ENCODE results near the gene ACBD7. TPM values are rescaled to one million over a fixed set of nuclear protein-coding genes. Genes with fewer than 3 reads are reported as not detected.

Gene ACBD7
- total RNA-seq, 2 donors from 2014 or later: 3.7 to 8.5 TPM

GRCh38 chr10:15097011-15097812, 8.6 kb upstream of the ACBD7 start, which contains the start of gene RPP38:
RPP38 (plus strand) TSS chr10:15097355; CDS start chr10:15103315, 5,960 bp downstream.
- H3K4me1 ChIP-seq (ENCODE audit: control insufficient read depth, insufficient read depth, low read length): peaks cover 2% of the 10 kb centered on the region
- Mint-ChIP-seq H3K27me3 (ENCODE audit: insufficient read depth) (peaks cover 3% of the 10 kb centered on the region), H3K4me3 (peak within 1 kb of the TSS; percentile 90), H3K9me3 (no peaks in the 10 kb centered on the region), H3K27ac (peak within 1 kb of the TSS; percentile 95), H3K36me3 (ENCODE audit: low read depth) (peaks cover 17% of the 10 kb centered on the region), H3K4me1 (peaks cover 10% of the 10 kb centered on the region)
- peak; percentile 98 for DNase-seq
- H3K27me3 ChIP-seq (ENCODE audit: control insufficient read depth, insufficient read depth, low read length, poor library complexity, severe bottlenecking): no peaks in the 10 kb centered on the region
- H3K27ac ChIP-seq (ENCODE audit: low read depth, low read length): peak within 1 kb of the TSS; percentile 95
- TF ChIP-seq CTCF (conservative IDR thresholded peaks at IDR 0.05): no peak
- peak within 1 kb of the TSS; percentile 92 for H3K9ac ChIP-seq (ENCODE audit: extremely low read depth, low read length, poor library complexity, severe bottlenecking)
- H3K4me3 ChIP-seq (ENCODE audit: low read length): peak within 1 kb of the TSS; percentile 94
- peaks cover 21% of the 10 kb centered on the region for H3K36me3 ChIP-seq (ENCODE audit: control insufficient read depth, insufficient read depth, low read length)
- H3K9me3 ChIP-seq (ENCODE audit: control insufficient read depth, low read length): no peaks in the 10 kb centered on the region
- WGBS, 2 experiments (ENCODE audit: insufficient coverage in 1 of 2, insufficient read length in 1 of 2): 0% methylated on average over 26 to 84 of the region's 84 CpGs

GRCh38 chr10:15096661-15097010, 8.1 kb upstream of the ACBD7 start:
- no peak for TF ChIP-seq CTCF (conservative IDR thresholded peaks at IDR 0.05)
- H3K4me1 ChIP-seq (ENCODE audit: control insufficient read depth, insufficient read depth, low read length): peaks cover 2% of the 10 kb centered on the region
- H3K27ac ChIP-seq (ENCODE audit: low read depth, low read length): no peak overlapping the region
- H3K4me3 ChIP-seq (ENCODE audit: low read length): peak overlapping the region; percentile 94
- DNase-seq: no peak
- Mint-ChIP-seq H3K27ac (peak overlapping the region; percentile 76), H3K4me1 (peaks cover 10% of the 10 kb centered on the region), H3K4me3 (peak overlapping the region; percentile 90), H3K36me3 (ENCODE audit: low read depth) (peaks cover 12% of the 10 kb centered on the region), H3K9me3 (no peaks in the 10 kb centered on the region), H3K27me3 (ENCODE audit: insufficient read depth) (peaks cover 5% of the 10 kb centered on the region)
- WGBS, 2 experiments (ENCODE audit: insufficient coverage in 1 of 2, insufficient read length in 1 of 2): 0 to 2% methylated on average over 5 to 11 of the region's 11 CpGs
- H3K9me3 ChIP-seq (ENCODE audit: control insufficient read depth, low read length): no peaks in the 10 kb centered on the region
- H3K27me3 ChIP-seq (ENCODE audit: control insufficient read depth, insufficient read depth, low read length, poor library complexity, severe bottlenecking): no peaks in the 10 kb centered on the region
- H3K36me3 ChIP-seq (ENCODE audit: control insufficient read depth, insufficient read depth, low read length): peaks cover 16% of the 10 kb centered on the region
- peak overlapping the region; percentile 92 for H3K9ac ChIP-seq (ENCODE audit: extremely low read depth, low read length, poor library complexity, severe bottlenecking)

GRCh38 chr10:15092855-15093408, 4.4 kb upstream of the ACBD7 start:
- Histone ChIP-seq H3K4me3 (ENCODE audit: low read length) (no peak overlapping the region), H3K27me3 (ENCODE audit: control insufficient read depth, insufficient read depth, low read length, poor library complexity, severe bottlenecking) (no peaks in the 10 kb centered on the region), H3K4me1 (ENCODE audit: control insufficient read depth, insufficient read depth, low read length) (peaks cover 2% of the 10 kb centered on the region), H3K9me3 (ENCODE audit: control insufficient read depth, low read length) (no peaks in the 10 kb centered on the region), H3K27ac (ENCODE audit: low read depth, low read length) (no peak overlapping the region), H3K36me3 (ENCODE audit: control insufficient read depth, insufficient read depth, low read length) (no peaks in the 10 kb centered on the region), H3K9ac (ENCODE audit: extremely low read depth, low read length, poor library complexity, severe bottlenecking) (no peak overlapping the region)
- Mint-ChIP-seq H3K27ac (no peak overlapping the region), H3K9me3 (no peaks in the 10 kb centered on the region), H3K27me3 (ENCODE audit: insufficient read depth) (peaks cover 10% of the 10 kb centered on the region), H3K4me3 (no peak overlapping the region), H3K36me3 (ENCODE audit: low read depth) (no peaks in the 10 kb centered on the region), H3K4me1 (no peaks in the 10 kb centered on the region)
- no peak for TF ChIP-seq CTCF (conservative IDR thresholded peaks at IDR 0.05)
- DNase-seq: no peak
- 89 to 94% methylated on average over 9 to 16 of the region's 16 CpGs for WGBS, 2 experiments (ENCODE audit: insufficient coverage in 1 of 2, insufficient read length in 1 of 2)

Data from endodermal cell (in vitro differentiated cells).